ENCODE data around the gene BHLHE40. TPM values are rescaled to one million over a fixed set of nuclear protein-coding genes. Genes with fewer than 3 reads are reported as not detected.

The BHLHE40 gene
- total and polyA plus RNA-seq, 2 of the 8 experiments (the other 6 are each of a cell fraction or from before 2014, with no cell fraction given): 1.5 to 2.2 TPM

- no peak overlapping the region for H3K27ac ChIP-seq (ENCODE audit: low read depth, low read length)
- H2AK5ac ChIP-seq (ENCODE audit: low read depth, low read length): no peak overlapping the region
- H3K23ac ChIP-seq (ENCODE audit: insufficient read length): no peak overlapping the region
- H3K9me3 ChIP-seq (ENCODE audit: insufficient read depth in 2 of 2, low read depth in 1 of 2, low read length in 1 of 2): no peaks in the 10 kb centered on the region
- DNase-seq (ENCODE audit: low read depth in 1 of 2, low spot score in 2 of 2): no peak
- no peak overlapping the region for H2BK12ac ChIP-seq (ENCODE audit: low read depth, low read length)
- H3K27me3 ChIP-seq (replicated peaks in 1 of 4; ENCODE audit: control insufficient read depth in 3 of 4, extremely low read depth in 1 of 4, insufficient read depth in 3 of 4, low read length in 3 of 4): no peaks in the 10 kb centered on the region
- H3K4ac ChIP-seq (replicated peaks; ENCODE audit: insufficient read length, low read depth, low read length): no peak overlapping the region
- no peak overlapping the region for H2BK5ac ChIP-seq (ENCODE audit: low read depth, low read length)
- no peak overlapping the region for H3K4me2 ChIP-seq (ENCODE audit: insufficient read depth in 1 of 2, low read depth in 2 of 2, low read length in 2 of 2)
- H2BK120ac ChIP-seq (replicated peaks; ENCODE audit: low read depth, low read length): no peak overlapping the region
- no peak overlapping the region for H3K14ac ChIP-seq (ENCODE audit: insufficient read length)
- no peak overlapping the region for H4K5ac ChIP-seq (ENCODE audit: insufficient read length, low read depth, low read length)
- H4K8ac ChIP-seq (ENCODE audit: extremely low read depth, insufficient read depth, low read length): no peak overlapping the region
- no peaks in the 10 kb centered on the region; the same call in 1 of the 2 replicates for H3K23me2 ChIP-seq (ENCODE audit: low read depth, low read length)
- ChIA-PET POLR2A (ENCODE audit: partially characterized antibody) (no interaction called here), CTCF (ENCODE audit: partially characterized antibody) (interaction anchor here (0.5 to 2.5 kb wide), 10 partner anchors 12 to 578 kb away, joined by 3 to 9 read pairs (median 4); no protein-coding TSS in a partner anchor)
- H2BK15ac ChIP-seq (ENCODE audit: low read length): 0 out of 2 replicates have a peak overlapping the region, but pooled peaks have one; percentile 31
- H3K36me3 ChIP-seq (ENCODE audit: control insufficient read depth in 2 of 4, insufficient read depth in 4 of 4, low read length in 3 of 4): no peaks in the 10 kb centered on the region
- WGBS, 2 experiments (ENCODE audit: extremely low coverage in 1 of 2, insufficient coverage in 1 of 2, insufficient read length in 1 of 2, insufficient replicate concordance in 2 of 2, low coverage in 1 of 2, low lambda C conversion rate in 2 of 2, missing lambda C conversion rate in 1 of 2): 83 to 93% methylated on average over 1 to 17 of the region's 17 CpGs
- no peak overlapping the region for H3K9ac ChIP-seq (replicated peaks in 1 of 4; ENCODE audit: extremely low read depth in 1 of 4, low read depth in 3 of 4, low read length in 3 of 4)
- H2BK20ac ChIP-seq (ENCODE audit: low read length): no peak overlapping the region
- no peaks in the 10 kb centered on the region for H3K79me2 ChIP-seq (ENCODE audit: control insufficient read depth in 1 of 2, insufficient read depth in 2 of 2, low read length in 2 of 2)
- no peak overlapping the region for H2AFZ ChIP-seq (ENCODE audit: low read length)
- H3K18ac ChIP-seq (ENCODE audit: extremely low read depth, low read length): no peak overlapping the region
- no peak for FAIRE-seq
- no peak overlapping the region for H4K91ac ChIP-seq (replicated peaks; ENCODE audit: insufficient read length, low read length)
- H3K56ac ChIP-seq (replicated peaks; ENCODE audit: insufficient read length, low read depth, low read length): no peak overlapping the region
- no peaks in the 10 kb centered on the region for H4K20me1 ChIP-seq (replicated peaks in 1 of 2; ENCODE audit: control insufficient read depth in 1 of 2, insufficient read depth in 2 of 2, low read length in 2 of 2)
- H3K4me3 ChIP-seq (ENCODE audit: extremely low read depth in 1 of 4, insufficient read depth in 2 of 4, low read depth in 3 of 4, low read length in 4 of 4): no peak overlapping the region
- no peaks in the 10 kb centered on the region for H3K79me1 ChIP-seq (ENCODE audit: low read depth, low read length)
- TF ChIP-seq YY1 (IDR thresholded peaks at IDR 0.05; ENCODE audit: low read depth, low read length): no peak
- no peak for TF ChIP-seq SRF (IDR thresholded peaks at IDR 0.05; ENCODE audit: low read depth, low read length)
- peaks cover 0 to 3% (median under 1%) of the 10 kb centered on the region in 4 experiments; a peak in 1 of 7 replicates for H3K4me1 ChIP-seq (replicated peaks in 1 of 4; ENCODE audit: control insufficient read depth in 3 of 4, insufficient read depth in 4 of 4, low read length in 3 of 4)
Observed at GRCh38 chr3:5021116-5022092, 42.2 kb downstream of the BHLHE40 start.
